Choroid plexus epithelial cell (primary cell): Measurements from ENCODE around the gene DHFR.

Source experiments
- DNase-seq: peaks from one replicate; pipeline ENCODE4 v3.0.0-alpha.2; 2010; ENCODE audit warnings: low read depth
- H3K4me3 ChIP-seq: 2 replicates; pipeline ENCODE4 v1.5.1; 2011; ENCODE audit warnings: low read depth, mild to moderate bottlenecking, control low read depth, low read length, moderate library complexity
- CTCF ChIP-seq: conservative IDR thresholded peaks from 2 replicates; pipeline ENCODE4 v1.5.1; 2011; ENCODE audit warnings: low read depth, mild to moderate bottlenecking, control low read depth, inconsistent platforms, low read length, moderate library complexity

DHFR gene

GRCh38 chr5:80600943-80601693 lies 53.7 kb downstream of the DHFR start:
- no peak for TF ChIP-seq CTCF
- DNase-seq = no peak
- no peak overlapping the region for H3K4me3 ChIP-seq

- DNase-seq = no peak
- no peak for TF ChIP-seq CTCF
- no peak overlapping the region for H3K4me3 ChIP-seq
Observed at GRCh38 chr5:80597500-80597899, 57.3 kb downstream of the DHFR start.

GRCh38 chr5:80594810-80595209 lies 60.0 kb downstream of the DHFR start:
- DNase-seq = no peak
- H3K4me3 ChIP-seq = no peak overlapping the region
- TF ChIP-seq CTCF = no peak

GRCh38 chr5:80592761-80593160 lies 62.0 kb downstream of the DHFR start:
- DNase-seq = no peak

GRCh38 chr5:80592105-80592504 lies 62.7 kb downstream of the DHFR start:
- no peak overlapping the region for H3K4me3 ChIP-seq
- no peak for TF ChIP-seq CTCF
- DNase-seq = no peak

More at GRCh38 chr5:80592761-80593160, 62.0 kb downstream of the DHFR start:
- H3K4me3 ChIP-seq = no peak overlapping the region
- no peak for TF ChIP-seq CTCF

- H3K4me3 ChIP-seq = no peak overlapping the region
Observed at GRCh38 chr5:80591352-80591751, 63.4 kb downstream of the DHFR start.

More at GRCh38 chr5:80591352-80591751, 63.4 kb downstream of the DHFR start:
- TF ChIP-seq CTCF = no peak
- DNase-seq = no peak
